Gastroesophageal sphincter (tissue), 4 donors: ENCODE results near the gene HSPA12A. TPM values are rescaled to one million over a fixed set of nuclear protein-coding genes. Genes with fewer than 3 reads are reported as not detected.

Experiments
- ATAC-seq: fragments of 150-250 bp; one replicate; pipeline ENCODE4 v1.9.1; 2016; ENCODE audit warnings: mild to moderate bottlenecking, moderate library complexity
- H3K27ac ChIP-seq, 4 donors: fragments of 200-600 bp; sonication (generic) in 3 of 4; 1 replicate in 3 of 4; 2 replicates in 1 of 4; pipeline ENCODE4 v1.5.1; 2016 to 2019
- H3K27me3 ChIP-seq: fragments of 200-600 bp; sonication (generic); one replicate; pipeline ENCODE4 v1.5.1; 2019
- H3K36me3 ChIP-seq, 2 donors: fragments of 200-600 bp; sonication (generic); one replicate each; pipeline ENCODE4 v1.5.1; 2019; ENCODE audit warnings: control low read depth in 1 of 2
- H3K4me1 ChIP-seq, 3 donors: fragments of 200-600 bp; sonication (generic); 1 replicate in 2 of 3; 2 replicates in 1 of 3; pipeline ENCODE4 v1.5.1; 2016 to 2019; ENCODE audit warnings: control low read depth in 2 of 3
- H3K4me3 ChIP-seq, 2 donors: fragments of 200-600 bp; sonication (generic); one replicate each; pipeline ENCODE4 v1.5.1; 2019; ENCODE audit warnings: mild to moderate bottlenecking in 1 of 2, moderate library complexity in 1 of 2
- H3K9me3 ChIP-seq, 3 donors: fragments of 200-600 bp; sonication (generic); one replicate each; pipeline ENCODE4 v1.5.1; 2017 to 2019; ENCODE audit warnings: control low read depth in 2 of 3
- EP300 ChIP-seq: sonication (generic); formaldehyde crosslinking; IDR thresholded peaks from one replicate; pipeline ENCODE4 v1.6.1; 2017; ENCODE audit warnings: antibody characterized with exemption, mild to moderate bottlenecking
- POLR2A ChIP-seq, 2 donors: fragments of 450-650 bp; IDR thresholded peaks; one replicate each; pipeline ENCODE4 v1.6.1; 2017; ENCODE audit warnings: antibody characterized with exemption in 2 of 2, mild to moderate bottlenecking in 2 of 2, moderate library complexity in 1 of 2
- POLR2AphosphoS5 ChIP-seq: sonication (generic); formaldehyde crosslinking; IDR thresholded peaks from one replicate; pipeline ENCODE4 v1.6.1; 2017; ENCODE audit warnings: antibody characterized with exemption
- WGBS, 2 donors: methylation state at CpG; one replicate each; pipeline ENCODE4 v1.1.5; 2018; ENCODE audit warnings: low coverage in 1 of 2; 5-methylcytosine and 5-hydroxymethylcytosine counted together
- total RNA-seq, 4 donors: library from RNA; depleted of rRNA; stranded (reverse); fragments of >200 nt; gene quantifications; one replicate each; pipeline ENCODE4 v1.1.0, GENCODE V29; 2016
- TF ChIP-seq, protein P1 (sequence below), 4 experiments: fragments of 200-600 bp in 2 of 4; fragments of 450-650 bp in 2 of 4; sonication (generic) in 1 of 4; IDR thresholded peaks; one replicate each; pipeline ENCODE4 v1.5.1; 2017 to 2019; ENCODE audit warnings: antibody characterized with exemption in 4 of 4, mild to moderate bottlenecking in 2 of 4, moderate library complexity in 2 of 4

HSPA12A gene
- total RNA-seq, 4 donors from 2014 or later = 12.3 to 26.3 (median 20.6) TPM

GRCh38 chr10:116625845-116626244 is 116.5 kb downstream of the HSPA12A start:
- H3K36me3 ChIP-seq = no peaks in the 10 kb centered on the region
- 73 to 90% methylated on average over 2 to 3 of the region's 7 CpGs for WGBS, 2 donors
- TF ChIP-seq POLR2A (IDR thresholded peaks at IDR 0.05) (no peak), EP300 (no peak), POLR2AphosphoS5 (no peak)
- TF ChIP-seq, protein P1, sequence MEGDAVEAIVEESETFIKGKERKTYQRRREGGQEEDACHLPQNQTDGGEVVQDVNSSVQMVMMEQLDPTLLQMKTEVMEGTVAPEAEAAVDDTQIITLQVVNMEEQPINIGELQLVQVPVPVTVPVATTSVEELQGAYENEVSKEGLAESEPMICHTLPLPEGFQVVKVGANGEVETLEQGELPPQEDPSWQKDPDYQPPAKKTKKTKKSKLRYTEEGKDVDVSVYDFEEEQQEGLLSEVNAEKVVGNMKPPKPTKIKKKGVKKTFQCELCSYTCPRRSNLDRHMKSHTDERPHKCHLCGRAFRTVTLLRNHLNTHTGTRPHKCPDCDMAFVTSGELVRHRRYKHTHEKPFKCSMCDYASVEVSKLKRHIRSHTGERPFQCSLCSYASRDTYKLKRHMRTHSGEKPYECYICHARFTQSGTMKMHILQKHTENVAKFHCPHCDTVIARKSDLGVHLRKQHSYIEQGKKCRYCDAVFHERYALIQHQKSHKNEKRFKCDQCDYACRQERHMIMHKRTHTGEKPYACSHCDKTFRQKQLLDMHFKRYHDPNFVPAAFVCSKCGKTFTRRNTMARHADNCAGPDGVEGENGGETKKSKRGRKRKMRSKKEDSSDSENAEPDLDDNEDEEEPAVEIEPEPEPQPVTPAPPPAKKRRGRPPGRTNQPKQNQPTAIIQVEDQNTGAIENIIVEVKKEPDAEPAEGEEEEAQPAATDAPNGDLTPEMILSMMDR (IDR thresholded peaks at IDR 0.05) = no peak
- peaks cover 44% of the 10 kb centered on the region for H3K27me3 ChIP-seq
- no peak overlapping the region for H3K27ac ChIP-seq
- H3K9me3 ChIP-seq = no peaks in the 10 kb centered on the region
- no peak overlapping the region for H3K4me3 ChIP-seq
- no peak for ATAC-seq
- H3K4me1 ChIP-seq = peaks cover 0 to 9% (median 0%) of the 10 kb centered on the region in 3 donors

- Histone ChIP-seq H3K9me3 (no peaks in the 10 kb centered on the region), H3K36me3 (no peaks in the 10 kb centered on the region), H3K4me1 (peaks cover 0 to 1% (median 0%) of the 10 kb centered on the region in 3 donors), H3K27me3 (peaks cover 34% of the 10 kb centered on the region), H3K4me3 (no peak overlapping the region), H3K27ac (no peak overlapping the region)
- WGBS, 2 donors = 81 to 85% methylated on average over 4 to 11 of the region's 11 CpGs
- no peak for ATAC-seq
- no peak for TF ChIP-seq POLR2AphosphoS5
- no peak for TF ChIP-seq POLR2A (IDR thresholded peaks at IDR 0.05)
- TF ChIP-seq, protein P1 (IDR thresholded peaks at IDR 0.05) = no peak
- TF ChIP-seq EP300 = no peak
Measured at GRCh38 chr10:116621934-116622655, 120.3 kb downstream of the HSPA12A start.

GRCh38 chr10:116621476-116621875 is 120.9 kb downstream of the HSPA12A start:
- H3K36me3 ChIP-seq = no peaks in the 10 kb centered on the region
- 82 to 90% methylated on average over 6 to 8 of the region's 8 CpGs for WGBS, 2 donors
- H3K9me3 ChIP-seq = no peaks in the 10 kb centered on the region
- no peak for ATAC-seq
- no peaks in the 10 kb centered on the region for H3K4me1 ChIP-seq
- no peak overlapping the region for H3K4me3 ChIP-seq
- H3K27me3 ChIP-seq = peaks cover 28% of the 10 kb centered on the region
- H3K27ac ChIP-seq = no peak overlapping the region
- TF ChIP-seq POLR2AphosphoS5 (no peak), EP300 (no peak), POLR2A (IDR thresholded peaks at IDR 0.05) (no peak)
- TF ChIP-seq, protein P1 (IDR thresholded peaks at IDR 0.05) = no peak

Other genes with a start within 250 kb of the HSPA12A start
- not detected for gene PNLIP, start 196.6 kb downstream of the HSPA12A start, total RNA-seq
- gene PNLIPRP1, start 151.6 kb downstream of the HSPA12A start, total RNA-seq = not detected
- gene PNLIPRP2, start 121.6 kb downstream of the HSPA12A start, total RNA-seq = not detected
- gene ENO4, start 106.9 kb upstream of the HSPA12A start, total RNA-seq = under 1 TPM in 3 of 4 donors, not detected in 1; 0.20 to 0.67 (median 0.58) TPM